H1 (cell line): ENCODE data around the gene CPPED1. TPM values are rescaled to one million over a fixed set of nuclear protein-coding genes. Genes with fewer than 3 reads are reported as not detected.

Experiments used
- CEBPB ChIP-seq: IDR thresholded peaks from 2 replicates; pipeline ENCODE4 v1.6.1; 2012; ENCODE audit warnings: low read depth, low read length
- CREB1 ChIP-seq: IDR thresholded peaks from 2 replicates; pipeline ENCODE4 v1.6.1; 2012; ENCODE audit warnings: inconsistent platforms
- PHF8 ChIP-seq: fragments of 200-600 bp; sonication (generic); conservative IDR thresholded peaks from 2 replicates; pipeline ENCODE4 v1.7.1; 2012; ENCODE audit warnings: low read depth, mild to moderate bottlenecking, inconsistent platforms, low read length, moderate library complexity
- SP2 ChIP-seq: IDR thresholded peaks from 2 replicates; pipeline ENCODE4 v1.6.1; 2012; ENCODE audit warnings: mild to moderate bottlenecking, low read length, inconsistent platforms
- TAF1 ChIP-seq: IDR thresholded peaks from 2 replicates; pipeline ENCODE4 v1.6.1; 2011; ENCODE audit warnings: mild to moderate bottlenecking, low read depth, low read length
- polyA plus RNA-seq, 7 experiments: library from polyadenylated mRNA; depleted of rRNA in 3 of 7; stranded (reverse) in 5 of 7; unstranded in 2 of 7; fragments of >200 nt in 5 of 7; fragments of 200-250 nt in 2 of 7; gene quantifications; 1 replicate in 5 of 7; 2 replicates in 1 of 7; 4 replicates in 1 of 7; pipeline versions ENCODE4 v1.2.1 to v1.2.3, GENCODE V29; 2011 to 2013; ENCODE audit warnings: missing spikeins in 2 of 7, mixed read lengths in 2 of 7
- total RNA-seq: library from RNA; stranded (reverse); fragmentation: NEBNext Ultra II Directional; extraction: Animal tissue kit (Norgen Biotek cat#: 25700); gene quantifications from 2 replicates; pipeline ENCODE4 v1.2.1, GENCODE V29; 2021
- TF ChIP-seq, protein P1 (sequence below), 3 experiments: IDR thresholded peaks; 1 replicate in 2 of 3; 2 replicates in 1 of 3; pipeline versions ENCODE4 v1.5.1 to v1.6.1; 2011; ENCODE audit warnings: low read length in 3 of 3, mild to moderate bottlenecking in 3 of 3, inconsistent platforms in 2 of 3, low read depth in 1 of 3, moderate library complexity in 1 of 3; ENCODE audit not compliant: insufficient read depth in 1 of 3; ENCODE audit errors: control extremely low read depth in 1 of 3

The CPPED1 gene
- total and polyA plus RNA-seq, 2 of the 8 experiments (the other 6 are each of a cell fraction or from before 2014, with no cell fraction given) = 3.5 to 11.2 TPM

DNA sequence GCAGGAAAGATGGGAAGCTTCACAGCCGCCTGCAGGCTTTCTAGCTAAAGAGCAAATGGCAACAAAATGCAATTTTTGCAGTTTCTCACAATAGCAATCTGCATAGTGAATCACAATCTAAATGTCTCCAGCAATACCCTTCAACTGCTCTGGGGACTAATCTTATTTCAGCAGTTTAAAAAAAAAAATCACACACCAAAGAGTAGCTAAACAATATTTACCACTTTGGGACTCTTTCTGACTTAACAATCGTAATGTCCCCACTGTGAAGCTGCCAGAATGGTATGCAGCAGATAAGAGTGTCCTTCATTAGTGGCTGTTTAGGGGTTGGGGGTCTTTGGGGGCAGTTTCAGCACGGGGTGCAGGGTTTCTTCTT is 9.8 kb downstream of the CPPED1 start (continued):
- TF ChIP-seq, protein P1, sequence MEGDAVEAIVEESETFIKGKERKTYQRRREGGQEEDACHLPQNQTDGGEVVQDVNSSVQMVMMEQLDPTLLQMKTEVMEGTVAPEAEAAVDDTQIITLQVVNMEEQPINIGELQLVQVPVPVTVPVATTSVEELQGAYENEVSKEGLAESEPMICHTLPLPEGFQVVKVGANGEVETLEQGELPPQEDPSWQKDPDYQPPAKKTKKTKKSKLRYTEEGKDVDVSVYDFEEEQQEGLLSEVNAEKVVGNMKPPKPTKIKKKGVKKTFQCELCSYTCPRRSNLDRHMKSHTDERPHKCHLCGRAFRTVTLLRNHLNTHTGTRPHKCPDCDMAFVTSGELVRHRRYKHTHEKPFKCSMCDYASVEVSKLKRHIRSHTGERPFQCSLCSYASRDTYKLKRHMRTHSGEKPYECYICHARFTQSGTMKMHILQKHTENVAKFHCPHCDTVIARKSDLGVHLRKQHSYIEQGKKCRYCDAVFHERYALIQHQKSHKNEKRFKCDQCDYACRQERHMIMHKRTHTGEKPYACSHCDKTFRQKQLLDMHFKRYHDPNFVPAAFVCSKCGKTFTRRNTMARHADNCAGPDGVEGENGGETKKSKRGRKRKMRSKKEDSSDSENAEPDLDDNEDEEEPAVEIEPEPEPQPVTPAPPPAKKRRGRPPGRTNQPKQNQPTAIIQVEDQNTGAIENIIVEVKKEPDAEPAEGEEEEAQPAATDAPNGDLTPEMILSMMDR (IDR thresholded peaks at IDR 0.05; ENCODE audit: control extremely low read depth in 1 of 3, insufficient read depth in 1 of 3, low read depth in 1 of 3, low read length in 3 of 3) = no peak
- no peak for TF ChIP-seq TAF1
- no peak for TF ChIP-seq PHF8
- no peak for TF ChIP-seq SP2
- TF ChIP-seq CEBPB = no peak
- no peak for TF ChIP-seq CREB1
- TF ChIP-seq, all 59 proteins: peak for 0
